SK-N-SH (cell line): ENCODE data around the gene HS3ST3A1. TPM values are rescaled to one million over a fixed set of nuclear protein-coding genes. Genes with fewer than 3 reads are reported as not detected.

Experiments used
- CTCF ChIA-PET: fragments of 300-600, 350-600 bp; formaldehyde crosslinking; extraction: SDS; loops from one replicate; lab custom pipeline; 2021; lab: Yijun Ruan, JAX
- POLR2A ChIA-PET: fragments of 350-600 bp; sonication (Branson Sonifier 250); formaldehyde crosslinking; extraction: SDS; loops from one replicate; lab custom pipeline; 2020; ENCODE audit warnings: antibody characterized with exemption, inconsistent platforms; lab: Yijun Ruan, JAX
- DNase-seq: peaks from one replicate; pipeline ENCODE4 v3.0.0; 2012
- H2AFZ ChIP-seq: fragments of 200-600 bp; sonication (generic); 2 replicates; pipeline ENCODE4 v1.8.1; 2016; ENCODE audit warnings: antibody characterized with exemption, mild to moderate bottlenecking, low read depth
- H3F3A ChIP-seq: fragments of 200-600 bp; sonication (generic); replicated peaks from 2 replicates; pipeline ENCODE3; 2016; ENCODE audit warnings: antibody characterized with exemption, mild to moderate bottlenecking; ENCODE audit not compliant: insufficient read depth
- H3K27ac ChIP-seq, 2 experiments: fragments of 200-500 bp in 1 of 2; fragments of 200-600 bp in 1 of 2; sonication (Bioruptor generic) in 1 of 2; sonication (generic), shearing (Covaris generic) in 1 of 2; 2 replicates each; pipeline versions ENCODE4 v1.5.1 to v1.6.1; 2014 to 2016; ENCODE audit warnings: low read depth in 2 of 2, inconsistent platforms in 1 of 2, low read length in 1 of 2, mild to moderate bottlenecking in 1 of 2, mixed read lengths in 1 of 2
- H3K27me3 ChIP-seq: fragments of 200-600 bp; sonication (generic), shearing (Covaris generic); 2 replicates; pipeline ENCODE4 v1.6.1; 2016; ENCODE audit warnings: mixed run types; ENCODE audit not compliant: insufficient read depth
- H3K36me3 ChIP-seq, 2 experiments: fragments of 200-500 bp in 1 of 2; fragments of 200-600 bp in 1 of 2; sonication (Bioruptor generic) in 1 of 2; sonication (generic) in 1 of 2; replicated peaks in 1 of 2; 2 replicates each; pipeline versions ENCODE3 to v1.5.1; 2014 to 2016; ENCODE audit warnings: low read length in 1 of 2, mild to moderate bottlenecking in 1 of 2; ENCODE audit not compliant: insufficient read depth in 2 of 2, control insufficient read depth in 1 of 2
- H3K4me1 ChIP-seq, 2 experiments: fragments of 200-500 bp in 1 of 2; fragments of 200-600 bp in 1 of 2; sonication (Bioruptor generic) in 1 of 2; sonication (generic), shearing (Covaris generic) in 1 of 2; 2 replicates each; pipeline versions ENCODE4 v1.5.1 to v1.6.1; 2014 to 2016; ENCODE audit warnings: low read depth in 1 of 2, low read length in 1 of 2, mixed run types in 1 of 2; ENCODE audit not compliant: insufficient read depth in 2 of 2, control insufficient read depth in 1 of 2
- H3K4me2 ChIP-seq: fragments of 200-600 bp; sonication (generic), shearing (Covaris generic); 2 replicates; pipeline ENCODE4 v1.6.1; 2017; ENCODE audit warnings: mixed run types
- H3K4me3 ChIP-seq, 2 experiments: fragments of 200-500 bp in 1 of 2; fragments of 200-600 bp in 1 of 2; sonication (Bioruptor generic) in 1 of 2; sonication (generic), shearing (Covaris generic) in 1 of 2; 2 replicates each; pipeline versions ENCODE4 v1.5.1 to v1.8.1; 2014 to 2016; ENCODE audit warnings: low read depth in 2 of 2, inconsistent platforms in 1 of 2, low read length in 1 of 2, mild to moderate bottlenecking in 1 of 2, mixed read lengths in 1 of 2, moderate library complexity in 1 of 2
- H3K79me2 ChIP-seq: fragments of 200-600 bp; sonication (generic); 2 replicates; pipeline ENCODE4 v1.8.1; 2017; ENCODE audit warnings: mild to moderate bottlenecking; ENCODE audit not compliant: insufficient read depth
- H3K9ac ChIP-seq: fragments of 200-600 bp; sonication (generic); 2 replicates; pipeline ENCODE4 v1.6.1; 2017; ENCODE audit warnings: mixed run types
- H3K9me2 ChIP-seq: fragments of 200-600 bp; sonication (generic); 2 replicates; pipeline ENCODE4 v1.6.1; 2017; ENCODE audit warnings: mixed run types
- H3K9me3 ChIP-seq: fragments of 200-600 bp; sonication (generic); 2 replicates; pipeline ENCODE4 v1.6.1; 2017; ENCODE audit warnings: mixed run types, mild to moderate bottlenecking, moderate library complexity
- H4K20me1 ChIP-seq: fragments of 200-600 bp; sonication (generic); 2 replicates; pipeline ENCODE4 v1.6.1; 2017; ENCODE audit warnings: mild to moderate bottlenecking, mixed run types; ENCODE audit not compliant: insufficient read depth
- CHD2 ChIP-seq: fragments of 150-350 bp; IDR thresholded peaks from 2 replicates; pipeline ENCODE4 v1.6.1; 2018; ENCODE audit warnings: low read length; ENCODE audit not compliant: partially characterized antibody
- FOSL2 ChIP-seq: IDR thresholded peaks from 2 replicates; pipeline ENCODE4 v1.4.0; 2012; ENCODE audit warnings: low read depth, mild to moderate bottlenecking, moderate library complexity, borderline replicate concordance
- GABPA ChIP-seq: IDR thresholded peaks from 2 replicates; pipeline ENCODE4 v1.4.0; 2012; ENCODE audit warnings: low read depth, mild to moderate bottlenecking
- RFX5 ChIP-seq: IDR thresholded peaks from 2 replicates; pipeline ENCODE4 v1.6.1; 2012; ENCODE audit warnings: mild to moderate bottlenecking, improper control_type of control experiment, low read length
- TAF1 ChIP-seq: IDR thresholded peaks from 2 replicates; pipeline ENCODE4 v1.6.1; 2012; ENCODE audit warnings: low read depth, mild to moderate bottlenecking, low read length, moderate library complexity, borderline replicate concordance
- WGBS: methylation state at CpG from one replicate; pipeline ENCODE4 v1.1.6; 2017; ENCODE audit warnings: low lambda C conversion rate; 5-methylcytosine and 5-hydroxymethylcytosine counted together
- polyA plus RNA-seq, 3 experiments: library from polyadenylated mRNA; depleted of rRNA; stranded (reverse); fragments of >200 nt; gene quantifications; 2 replicates each; pipeline ENCODE4 v1.2.3, GENCODE V29; 2012
- TF ChIP-seq, protein P1 (sequence below): IDR thresholded peaks from 2 replicates; pipeline ENCODE4 v1.4.0; 2012; ENCODE audit warnings: low read depth, borderline replicate concordance
- TF ChIP-seq, protein P2 (sequence below): IDR thresholded peaks from 2 replicates; pipeline ENCODE4 v1.6.1; 2012; ENCODE audit warnings: mild to moderate bottlenecking, low read depth, low read length, moderate library complexity
- TF ChIP-seq, protein P3 (sequence below): IDR thresholded peaks from 2 replicates; pipeline ENCODE4; 2012
- TF ChIP-seq, protein P4 (sequence below): fragments of 200-600 bp; sonication (generic); IDR thresholded peaks from 2 replicates; pipeline ENCODE4 v1.6.1; 2017; ENCODE audit warnings: antibody characterized with exemption, mild to moderate bottlenecking, moderate library complexity

The HS3ST3A1 gene
- polyA plus RNA-seq, 1 of the 3 experiments (the other 2 are of a cell fraction) = 22.6 TPM

DNA sequence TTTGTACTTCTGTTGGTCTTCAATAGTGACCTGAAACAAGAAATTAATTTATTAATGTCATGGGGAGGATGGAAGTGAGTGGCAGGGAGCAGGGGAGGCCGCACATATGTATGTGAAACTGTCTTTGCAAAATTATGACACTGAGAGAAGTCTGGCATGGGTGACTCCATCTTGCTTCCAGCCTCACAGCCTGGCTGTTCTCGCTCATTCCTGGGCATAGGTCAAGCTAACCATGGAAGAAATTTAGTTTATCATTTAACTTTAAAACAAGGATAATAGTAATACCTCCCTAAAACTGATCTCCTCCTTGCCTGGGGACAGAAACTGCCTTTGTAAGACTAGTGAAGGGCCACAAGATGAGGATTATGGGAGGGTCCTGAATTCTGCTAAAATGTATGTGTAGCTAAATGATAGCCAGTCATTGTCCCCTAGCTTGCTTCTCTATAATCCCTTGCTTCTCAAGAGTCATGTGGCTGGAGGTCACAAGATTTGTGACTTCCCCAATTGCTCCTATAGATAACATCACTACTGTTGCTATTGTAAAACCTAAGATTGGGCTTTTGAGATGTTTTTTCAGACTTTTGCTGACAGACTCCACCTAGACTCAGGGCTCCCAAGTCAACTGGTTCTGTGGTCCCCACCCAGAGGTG lies 126.0 kb downstream of the HS3ST3A1 start:
- no peak overlapping the region for H3K27ac ChIP-seq
- no peak overlapping the region for H3K9ac ChIP-seq
- H4K20me1 ChIP-seq = no peaks in the 10 kb centered on the region
- H3K4me2 ChIP-seq = no peak overlapping the region
- POLR2A ChIA-PET = no interaction called here
- CTCF ChIA-PET = interaction anchor here (1.0 kb wide), 1 partner anchor 122 kb away, joined by 3 read pairs; no protein-coding TSS in a partner anchor
- no peaks in the 10 kb centered on the region for H3K79me2 ChIP-seq
- no peak overlapping the region for H3K4me3 ChIP-seq
- H3K9me2 ChIP-seq = no peaks in the 10 kb centered on the region
- peaks cover 9% of the 10 kb centered on the region; the same call in 1 of the 2 replicates for H3K9me3 ChIP-seq
- DNase-seq = no peak
- peaks cover 0 to 11% of the 10 kb centered on the region in 2 experiments; a peak in 1 of 4 replicates for H3K4me1 ChIP-seq
- H3K27me3 ChIP-seq = no peaks in the 10 kb centered on the region
- no peaks in the 10 kb centered on the region for H3F3A ChIP-seq
- TF ChIP-seq FOSL2 (no peak), TAF1 (no peak), GABPA (no peak), RFX5 (no peak)
- TF ChIP-seq, protein P1, sequence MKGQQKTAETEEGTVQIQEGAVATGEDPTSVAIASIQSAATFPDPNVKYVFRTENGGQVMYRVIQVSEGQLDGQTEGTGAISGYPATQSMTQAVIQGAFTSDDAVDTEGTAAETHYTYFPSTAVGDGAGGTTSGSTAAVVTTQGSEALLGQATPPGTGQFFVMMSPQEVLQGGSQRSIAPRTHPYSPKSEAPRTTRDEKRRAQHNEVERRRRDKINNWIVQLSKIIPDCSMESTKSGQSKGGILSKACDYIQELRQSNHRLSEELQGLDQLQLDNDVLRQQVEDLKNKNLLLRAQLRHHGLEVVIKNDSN = no peak
- TF ChIP-seq, protein P2, sequence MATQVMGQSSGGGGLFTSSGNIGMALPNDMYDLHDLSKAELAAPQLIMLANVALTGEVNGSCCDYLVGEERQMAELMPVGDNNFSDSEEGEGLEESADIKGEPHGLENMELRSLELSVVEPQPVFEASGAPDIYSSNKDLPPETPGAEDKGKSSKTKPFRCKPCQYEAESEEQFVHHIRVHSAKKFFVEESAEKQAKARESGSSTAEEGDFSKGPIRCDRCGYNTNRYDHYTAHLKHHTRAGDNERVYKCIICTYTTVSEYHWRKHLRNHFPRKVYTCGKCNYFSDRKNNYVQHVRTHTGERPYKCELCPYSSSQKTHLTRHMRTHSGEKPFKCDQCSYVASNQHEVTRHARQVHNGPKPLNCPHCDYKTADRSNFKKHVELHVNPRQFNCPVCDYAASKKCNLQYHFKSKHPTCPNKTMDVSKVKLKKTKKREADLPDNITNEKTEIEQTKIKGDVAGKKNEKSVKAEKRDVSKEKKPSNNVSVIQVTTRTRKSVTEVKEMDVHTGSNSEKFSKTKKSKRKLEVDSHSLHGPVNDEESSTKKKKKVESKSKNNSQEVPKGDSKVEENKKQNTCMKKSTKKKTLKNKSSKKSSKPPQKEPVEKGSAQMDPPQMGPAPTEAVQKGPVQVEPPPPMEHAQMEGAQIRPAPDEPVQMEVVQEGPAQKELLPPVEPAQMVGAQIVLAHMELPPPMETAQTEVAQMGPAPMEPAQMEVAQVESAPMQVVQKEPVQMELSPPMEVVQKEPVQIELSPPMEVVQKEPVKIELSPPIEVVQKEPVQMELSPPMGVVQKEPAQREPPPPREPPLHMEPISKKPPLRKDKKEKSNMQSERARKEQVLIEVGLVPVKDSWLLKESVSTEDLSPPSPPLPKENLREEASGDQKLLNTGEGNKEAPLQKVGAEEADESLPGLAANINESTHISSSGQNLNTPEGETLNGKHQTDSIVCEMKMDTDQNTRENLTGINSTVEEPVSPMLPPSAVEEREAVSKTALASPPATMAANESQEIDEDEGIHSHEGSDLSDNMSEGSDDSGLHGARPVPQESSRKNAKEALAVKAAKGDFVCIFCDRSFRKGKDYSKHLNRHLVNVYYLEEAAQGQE = no peak
- TF ChIP-seq, all 33 proteins: peak for 0
- Histone ChIP-seq H3K36me3 (no peaks in the 10 kb centered on the region), H2AFZ (no peak overlapping the region)
- 75% methylated on average over 2 of the region's 2 CpGs for WGBS

DNA sequence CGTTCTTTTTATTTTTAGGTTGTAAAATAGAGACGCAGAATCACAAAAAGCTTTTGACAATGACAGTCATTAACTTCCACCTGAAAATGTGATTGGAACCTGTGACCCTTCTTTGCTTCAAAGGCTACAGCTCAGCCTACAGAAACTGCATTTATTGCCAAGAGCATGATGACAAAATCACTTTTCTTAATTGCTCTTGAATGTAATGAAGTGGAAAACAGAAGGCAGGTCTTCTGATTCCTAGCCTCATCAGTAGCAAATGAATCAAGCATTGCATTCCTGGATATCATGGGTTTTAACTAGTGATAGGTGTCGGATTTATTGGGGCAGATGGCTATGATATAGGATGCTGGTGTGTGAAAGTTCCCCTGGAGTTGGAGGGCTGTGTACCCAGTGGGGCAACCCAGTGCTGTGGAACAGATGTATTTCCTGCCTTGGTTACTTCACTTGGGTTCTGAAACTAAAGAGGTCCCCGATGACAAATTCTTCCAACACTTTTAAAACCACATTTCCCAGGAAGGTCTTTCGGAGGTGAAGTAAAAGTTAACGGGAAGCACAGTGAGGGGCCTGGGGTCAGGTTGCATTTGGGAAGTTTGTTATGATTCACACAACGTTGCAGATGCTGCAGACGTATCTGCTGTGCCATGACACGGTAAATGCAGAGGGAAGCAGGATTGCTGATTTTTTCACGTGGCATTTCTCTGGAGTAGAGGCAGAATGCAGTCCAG lies 127.5 kb downstream of the HS3ST3A1 start:
- no peaks in the 10 kb centered on the region for H3K9me3 ChIP-seq
- no peak overlapping the region for H3K9ac ChIP-seq
- no peaks in the 10 kb centered on the region for H3K9me2 ChIP-seq
- H3F3A ChIP-seq = no peaks in the 10 kb centered on the region
- ChIA-PET POLR2A (no interaction called here), CTCF (interaction anchor here (1.0 kb wide), 1 partner anchor 120 kb away, joined by 3 read pairs; no protein-coding TSS in a partner anchor)
- no peak overlapping the region for H3K4me3 ChIP-seq
- no peak for DNase-seq
- no peaks in the 10 kb centered on the region for H4K20me1 ChIP-seq
- no peak overlapping the region for H3K27ac ChIP-seq
- H3K27me3 ChIP-seq = no peaks in the 10 kb centered on the region
- H3K79me2 ChIP-seq = no peaks in the 10 kb centered on the region
- H3K36me3 ChIP-seq = no peaks in the 10 kb centered on the region
- no peak overlapping the region for H3K4me2 ChIP-seq
- H2AFZ ChIP-seq = no peak overlapping the region
- 82% methylated on average over 10 of the region's 10 CpGs for WGBS
- H3K4me1 ChIP-seq = peaks cover 0 to 11% of the 10 kb centered on the region in 2 experiments; a peak in 1 of 4 replicates
- TF ChIP-seq, protein P2 = no peak
- TF ChIP-seq, protein P3, sequence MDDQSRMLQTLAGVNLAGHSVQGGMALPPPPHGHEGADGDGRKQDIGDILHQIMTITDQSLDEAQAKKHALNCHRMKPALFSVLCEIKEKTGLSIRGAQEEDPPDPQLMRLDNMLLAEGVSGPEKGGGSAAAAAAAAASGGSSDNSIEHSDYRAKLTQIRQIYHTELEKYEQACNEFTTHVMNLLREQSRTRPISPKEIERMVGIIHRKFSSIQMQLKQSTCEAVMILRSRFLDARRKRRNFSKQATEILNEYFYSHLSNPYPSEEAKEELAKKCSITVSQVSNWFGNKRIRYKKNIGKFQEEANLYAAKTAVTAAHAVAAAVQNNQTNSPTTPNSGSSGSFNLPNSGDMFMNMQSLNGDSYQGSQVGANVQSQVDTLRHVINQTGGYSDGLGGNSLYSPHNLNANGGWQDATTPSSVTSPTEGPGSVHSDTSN = no peak
- TF ChIP-seq CHD2 (no peak), FOSL2 (no peak)
- TF ChIP-seq, protein P4, sequence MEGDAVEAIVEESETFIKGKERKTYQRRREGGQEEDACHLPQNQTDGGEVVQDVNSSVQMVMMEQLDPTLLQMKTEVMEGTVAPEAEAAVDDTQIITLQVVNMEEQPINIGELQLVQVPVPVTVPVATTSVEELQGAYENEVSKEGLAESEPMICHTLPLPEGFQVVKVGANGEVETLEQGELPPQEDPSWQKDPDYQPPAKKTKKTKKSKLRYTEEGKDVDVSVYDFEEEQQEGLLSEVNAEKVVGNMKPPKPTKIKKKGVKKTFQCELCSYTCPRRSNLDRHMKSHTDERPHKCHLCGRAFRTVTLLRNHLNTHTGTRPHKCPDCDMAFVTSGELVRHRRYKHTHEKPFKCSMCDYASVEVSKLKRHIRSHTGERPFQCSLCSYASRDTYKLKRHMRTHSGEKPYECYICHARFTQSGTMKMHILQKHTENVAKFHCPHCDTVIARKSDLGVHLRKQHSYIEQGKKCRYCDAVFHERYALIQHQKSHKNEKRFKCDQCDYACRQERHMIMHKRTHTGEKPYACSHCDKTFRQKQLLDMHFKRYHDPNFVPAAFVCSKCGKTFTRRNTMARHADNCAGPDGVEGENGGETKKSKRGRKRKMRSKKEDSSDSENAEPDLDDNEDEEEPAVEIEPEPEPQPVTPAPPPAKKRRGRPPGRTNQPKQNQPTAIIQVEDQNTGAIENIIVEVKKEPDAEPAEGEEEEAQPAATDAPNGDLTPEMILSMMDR = no peak
